Breast epithelium (tissue), 3 donors: Measurements from ENCODE around the gene FGF21.

Source experiments
- CTCF ChIP-seq, 3 donors: fragments of 450-650 bp; IDR thresholded peaks; one replicate each; pipeline ENCODE4 v1.5.1; 2016 to 2017; ENCODE audit warnings: antibody characterized with exemption in 3 of 3, mild to moderate bottlenecking in 3 of 3, moderate library complexity in 3 of 3
- POLR2A ChIP-seq: fragments of 450-650 bp; IDR thresholded peaks from one replicate; pipeline ENCODE4 v1.6.1; 2016; ENCODE audit warnings: antibody characterized with exemption, mild to moderate bottlenecking, moderate library complexity

DNA sequence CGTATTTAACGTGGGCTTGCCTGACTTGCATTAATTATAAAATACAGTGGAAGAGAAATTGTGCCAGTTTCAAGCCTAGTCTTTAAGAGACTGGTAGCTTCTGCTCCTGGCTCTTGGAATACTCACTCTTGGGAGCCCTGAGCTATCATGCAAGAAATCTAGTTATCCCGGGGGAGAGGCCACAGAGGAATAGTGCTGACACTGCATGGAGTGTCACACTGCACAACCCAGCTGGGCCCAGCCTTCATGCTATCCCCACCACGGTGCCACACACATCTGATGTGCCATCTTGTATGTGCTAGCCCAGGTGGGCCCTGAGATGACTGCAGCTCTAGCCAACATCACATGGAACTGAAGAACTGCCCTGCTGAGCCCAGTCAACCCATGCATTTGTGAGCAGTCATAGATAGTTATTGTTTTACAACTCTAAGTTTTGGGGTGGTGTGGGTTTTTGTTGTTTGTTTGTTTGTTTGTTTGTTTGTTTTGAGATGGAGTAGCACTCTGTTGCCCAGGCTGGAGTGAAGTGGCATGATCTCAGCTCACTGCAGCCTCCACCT is 44.1 kb upstream of the FGF21 start:
- TF ChIP-seq CTCF (IDR thresholded peaks at IDR 0.05) (no peak), POLR2A (no peak)
